GM12801 (cell line): ENCODE measurements around the gene NRXN3.

Experiments
- CTCF ChIP-seq: IDR thresholded peaks from one replicate; pipeline ENCODE4 v1.5.1; 2011; ENCODE audit warnings: control low read depth; ENCODE audit not compliant: insufficient read length; ENCODE audit errors: extremely low read depth

NRXN3 gene

GRCh38 chr14:79525416-79525815, 1355.2 kb downstream of the NRXN3 start:
- no peak for TF ChIP-seq CTCF

- TF ChIP-seq CTCF, result no peak
These were observed 1358.7 kb downstream of the NRXN3 start for GRCh38 chr14:79528828-79529416.

- TF ChIP-seq CTCF, result no peak
These were observed 1360.4 kb downstream of the NRXN3 start for GRCh38 chr14:79530555-79530954.

GRCh38 chr14:79534703-79535353, 1364.7 kb downstream of the NRXN3 start:
- TF ChIP-seq CTCF, result no peak

- TF ChIP-seq CTCF, result no peak
These were observed 1370.2 kb downstream of the NRXN3 start for GRCh38 chr14:79540394-79540793.

- no peak for TF ChIP-seq CTCF
These were observed 1371.9 kb downstream of the NRXN3 start for GRCh38 chr14:79542121-79542520.

GRCh38 chr14:79543348-79543747, 1373.2 kb downstream of the NRXN3 start:
- TF ChIP-seq CTCF, result no peak
